ENCODE measurements around the gene ZNF433.
"Not testable (repeated sequence)": the region's sequence is repeated elsewhere in the genome, so short reads cannot be mapped to it uniquely, and the experiment has no call there.

ZNF433 gene

DNA sequence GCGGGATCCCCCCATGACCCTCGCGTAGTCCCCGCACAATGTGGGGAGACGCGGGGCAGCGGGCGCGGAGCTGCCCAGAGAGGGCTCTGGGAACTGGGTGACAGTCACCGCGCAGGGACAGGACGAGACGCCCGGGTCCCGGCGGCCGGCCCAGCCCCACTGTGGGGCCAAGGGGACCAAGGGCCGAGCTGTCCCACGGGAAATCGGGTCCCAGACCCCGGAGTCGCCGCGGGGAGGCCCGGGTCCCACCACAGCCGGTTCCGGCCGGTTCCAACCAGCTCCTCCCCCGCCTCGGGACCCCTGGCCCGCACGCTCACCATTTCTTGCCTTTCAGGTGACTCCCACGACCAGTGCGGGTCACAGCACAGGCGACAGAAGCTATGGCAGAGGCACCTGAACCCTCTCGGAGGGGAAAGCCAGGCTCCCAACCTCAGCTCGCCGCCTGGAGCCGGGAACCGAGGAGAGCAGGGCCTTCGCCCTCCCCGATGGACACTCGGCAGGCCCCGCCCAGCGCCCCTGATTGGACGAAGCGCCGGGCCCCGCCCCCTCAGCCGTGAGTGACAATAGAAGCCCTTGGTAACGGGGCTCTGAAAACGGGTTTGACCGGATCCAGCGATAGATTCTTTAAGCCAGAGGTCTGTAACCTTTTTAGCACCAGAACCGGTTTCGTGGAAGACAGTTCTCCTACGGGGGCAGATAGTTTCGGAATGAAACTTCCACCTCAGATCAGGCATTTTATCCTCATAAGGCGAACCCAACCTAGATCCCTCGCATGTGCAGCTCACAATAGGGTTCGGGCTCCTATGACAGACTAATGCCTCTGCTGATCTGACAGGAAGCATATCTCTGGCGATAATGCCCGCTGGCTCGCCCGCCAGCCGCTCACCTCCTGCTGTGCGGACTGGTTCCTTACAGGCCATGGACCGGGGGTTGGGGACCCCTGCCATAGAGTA lies at the start of gene ZNF433:
TSS of gene ZNF433 (minus strand) at position 460 of the 953 bp plus-strand sequence. CDS start at position 320, 140 bp downstream.
- peak within 1 kb of the TSS; percentile 52 to 97 (median 96) for H3K9ac ChIP-seq (ENCODE audit: low read length in 5 of 5)

DNA sequence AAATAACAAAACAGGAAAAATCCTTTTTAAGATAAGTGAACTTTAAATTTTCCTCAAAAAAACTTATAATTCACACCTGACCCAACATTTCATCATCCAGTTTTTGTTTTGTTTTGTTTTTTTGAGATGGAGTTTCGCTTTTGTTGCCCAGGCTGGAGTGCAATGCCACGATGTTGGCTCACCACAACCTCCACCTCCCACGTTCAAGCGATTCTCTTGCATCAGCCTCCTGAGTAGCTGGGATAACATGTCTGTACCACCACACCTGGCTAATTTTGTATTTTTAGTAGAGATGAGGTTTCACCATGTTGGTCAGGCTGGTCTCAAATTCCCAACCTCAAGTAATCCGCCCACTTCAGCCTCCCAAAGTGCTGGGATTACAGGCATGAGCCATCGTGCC lies 47.9 kb upstream of the ZNF433 start:
- not testable (repeated sequence) for H3K27me3 ChIP-seq (ENCODE audit: control insufficient read depth in 5 of 5, insufficient read depth in 4 of 5, low read length in 5 of 5); H3K4me1 ChIP-seq (ENCODE audit: control insufficient read depth in 5 of 5, insufficient read depth in 5 of 5, low read length in 5 of 5); H3K27ac ChIP-seq (ENCODE audit: low read depth, low read length); H3K9ac ChIP-seq (ENCODE audit: low read length in 5 of 5)
- peaks cover 15 to 47% (median 41%) of the 10 kb centered on the region in 5 donors for H3K9me3 ChIP-seq (ENCODE audit: control insufficient read depth in 5 of 5, low read length in 5 of 5)
- H3K4me3 ChIP-seq (ENCODE audit: low read depth in 1 of 5, low read length in 5 of 5): peak overlapping the region in 1 of 5 donors; percentile 16
- peaks cover 0 to 11% (median 3%) of the 10 kb centered on the region in 5 donors for H3K36me3 ChIP-seq (ENCODE audit: control insufficient read depth in 5 of 5, insufficient read depth in 5 of 5, low read length in 5 of 5)

More for the DNA sequence above, at the start of gene ZNF433:
- no peaks in the 10 kb centered on the region for H3K36me3 ChIP-seq (ENCODE audit: control insufficient read depth in 5 of 5, insufficient read depth in 5 of 5, low read length in 5 of 5)
- H3K4me1 ChIP-seq (ENCODE audit: control insufficient read depth in 5 of 5, insufficient read depth in 5 of 5, low read length in 5 of 5): peaks cover 0 to 18% (median 16%) of the 10 kb centered on the region in 5 donors
- no peaks in the 10 kb centered on the region for H3K9me3 ChIP-seq (ENCODE audit: control insufficient read depth in 5 of 5, low read length in 5 of 5)
- H3K27ac ChIP-seq (ENCODE audit: low read depth, low read length): peak within 1 kb of the TSS; percentile 72
- no peaks in the 10 kb centered on the region for H3K27me3 ChIP-seq (ENCODE audit: control insufficient read depth in 5 of 5, insufficient read depth in 4 of 5, low read length in 5 of 5)
- H3K4me3 ChIP-seq (ENCODE audit: low read depth in 1 of 5, low read length in 5 of 5): peak within 1 kb of the TSS; percentile 82 to 96 (median 92)

DNA sequence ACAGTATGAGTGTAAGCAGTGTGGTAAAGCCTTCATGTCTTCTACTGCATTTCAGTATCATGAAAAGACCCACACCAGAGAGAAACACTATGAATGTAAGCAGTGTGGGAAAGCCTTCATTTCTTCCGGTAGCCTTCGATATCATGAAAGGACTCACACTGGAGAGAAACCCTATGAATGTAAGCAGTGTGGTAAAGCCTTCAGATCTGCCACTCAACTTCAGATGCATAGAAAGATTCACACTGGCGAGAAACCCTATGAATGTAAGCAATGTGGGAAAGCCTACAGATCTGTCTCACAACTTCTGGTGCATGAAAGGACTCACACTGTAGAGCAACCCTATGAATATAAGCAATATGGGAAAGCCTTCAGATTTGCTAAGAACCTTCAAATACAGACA lies 41.9 kb upstream of the ZNF433 start:
- no peak overlapping the region for H3K27ac ChIP-seq (ENCODE audit: low read depth, low read length)
- H3K9ac ChIP-seq (ENCODE audit: low read length in 5 of 5): no peak overlapping the region
- peaks cover 0 to 2% (median 0%) of the 10 kb centered on the region in 5 donors for H3K4me1 ChIP-seq (ENCODE audit: control insufficient read depth in 5 of 5, insufficient read depth in 5 of 5, low read length in 5 of 5)
- H3K27me3 ChIP-seq (ENCODE audit: control insufficient read depth in 5 of 5, insufficient read depth in 4 of 5, low read length in 5 of 5): no peaks in the 10 kb centered on the region
- H3K9me3 ChIP-seq (ENCODE audit: control insufficient read depth in 5 of 5, low read length in 5 of 5): peaks cover 66 to 92% (median 83%) of the 10 kb centered on the region in 5 donors
- peak overlapping the region; percentile 42 to 55 (median 45) for H3K4me3 ChIP-seq (ENCODE audit: low read depth in 1 of 5, low read length in 5 of 5)
- H3K36me3 ChIP-seq (ENCODE audit: control insufficient read depth in 5 of 5, insufficient read depth in 5 of 5, low read length in 5 of 5): peaks cover 38 to 55% (median 40%) of the 10 kb centered on the region in 5 donors

DNA sequence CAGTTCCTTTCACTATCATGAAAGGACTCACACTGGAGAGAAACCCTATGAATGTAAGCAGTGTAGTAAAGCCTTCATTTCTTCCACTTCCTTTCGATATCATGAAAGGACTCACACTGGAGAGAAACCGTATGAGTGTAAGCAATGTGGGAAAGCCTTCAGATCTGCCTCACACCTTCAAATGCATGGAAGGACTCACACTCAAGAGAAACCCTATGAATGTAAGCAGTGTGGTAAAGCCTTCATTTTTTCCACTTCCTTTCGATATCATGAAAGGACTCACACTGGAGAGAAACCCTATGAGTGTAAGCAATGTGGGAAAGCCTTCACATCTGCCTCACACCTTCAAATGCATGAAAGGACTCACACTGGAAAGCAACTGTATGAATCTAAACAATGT lies 40.9 kb upstream of the ZNF433 start:
- Histone ChIP-seq H3K9me3 (ENCODE audit: control insufficient read depth in 5 of 5, low read length in 5 of 5) (peaks cover 69 to 97% (median 89%) of the 10 kb centered on the region in 5 donors), H3K36me3 (ENCODE audit: control insufficient read depth in 5 of 5, insufficient read depth in 5 of 5, low read length in 5 of 5) (peaks cover 38 to 53% (median 40%) of the 10 kb centered on the region in 5 donors), H3K4me3 (ENCODE audit: low read depth in 1 of 5, low read length in 5 of 5) (peak overlapping the region; percentile 42 to 55 (median 45))
- not testable (repeated sequence) for H3K27me3 ChIP-seq (ENCODE audit: control insufficient read depth in 5 of 5, insufficient read depth in 4 of 5, low read length in 5 of 5); H3K9ac ChIP-seq (ENCODE audit: low read length in 5 of 5); H3K4me1 ChIP-seq (ENCODE audit: control insufficient read depth in 5 of 5, insufficient read depth in 5 of 5, low read length in 5 of 5); H3K27ac ChIP-seq (ENCODE audit: low read depth, low read length)

DNA sequence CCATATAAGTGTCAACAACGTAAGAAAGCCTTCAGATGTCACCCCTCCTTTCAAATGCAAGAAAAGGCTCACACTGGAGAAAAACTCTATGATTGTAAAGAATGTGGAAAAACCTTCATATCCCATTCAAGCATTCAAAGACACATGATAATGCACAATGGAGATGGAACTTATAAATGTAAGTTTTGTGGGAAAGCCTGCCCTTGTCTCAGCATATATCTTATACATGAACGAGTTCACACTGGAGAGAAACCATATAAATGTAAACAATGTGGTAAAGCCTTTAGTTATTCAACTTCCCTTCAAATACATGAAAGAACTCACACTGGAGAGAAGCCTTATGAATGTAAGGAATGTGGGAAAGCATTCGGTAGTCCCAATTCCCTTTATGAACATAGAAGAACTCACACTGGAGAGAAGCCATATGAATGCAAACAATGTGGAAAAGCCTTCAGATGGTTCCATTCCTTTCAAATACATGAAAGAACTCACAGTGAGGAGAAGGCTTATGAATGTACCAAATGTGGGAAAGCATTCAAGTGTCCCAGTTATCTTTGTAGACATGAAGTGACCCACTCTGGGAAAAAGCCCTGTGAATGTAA lies 40.2 kb upstream of the ZNF433 start:
- Histone ChIP-seq H3K9ac (ENCODE audit: low read length in 5 of 5) (no peak overlapping the region), H3K4me3 (ENCODE audit: low read depth in 1 of 5, low read length in 5 of 5) (peak overlapping the region; percentile 42 to 55 (median 45)), H3K36me3 (ENCODE audit: control insufficient read depth in 5 of 5, insufficient read depth in 5 of 5, low read length in 5 of 5) (peaks cover 38 to 53% (median 40%) of the 10 kb centered on the region in 5 donors), H3K4me1 (ENCODE audit: control insufficient read depth in 5 of 5, insufficient read depth in 5 of 5, low read length in 5 of 5) (peaks cover 0 to 2% (median 0%) of the 10 kb centered on the region in 5 donors), H3K27me3 (ENCODE audit: control insufficient read depth in 5 of 5, insufficient read depth in 4 of 5, low read length in 5 of 5) (no peaks in the 10 kb centered on the region), H3K9me3 (ENCODE audit: control insufficient read depth in 5 of 5, low read length in 5 of 5) (peaks cover 72 to 98% (median 89%) of the 10 kb centered on the region in 5 donors), H3K27ac (ENCODE audit: low read depth, low read length) (no peak overlapping the region)

DNA sequence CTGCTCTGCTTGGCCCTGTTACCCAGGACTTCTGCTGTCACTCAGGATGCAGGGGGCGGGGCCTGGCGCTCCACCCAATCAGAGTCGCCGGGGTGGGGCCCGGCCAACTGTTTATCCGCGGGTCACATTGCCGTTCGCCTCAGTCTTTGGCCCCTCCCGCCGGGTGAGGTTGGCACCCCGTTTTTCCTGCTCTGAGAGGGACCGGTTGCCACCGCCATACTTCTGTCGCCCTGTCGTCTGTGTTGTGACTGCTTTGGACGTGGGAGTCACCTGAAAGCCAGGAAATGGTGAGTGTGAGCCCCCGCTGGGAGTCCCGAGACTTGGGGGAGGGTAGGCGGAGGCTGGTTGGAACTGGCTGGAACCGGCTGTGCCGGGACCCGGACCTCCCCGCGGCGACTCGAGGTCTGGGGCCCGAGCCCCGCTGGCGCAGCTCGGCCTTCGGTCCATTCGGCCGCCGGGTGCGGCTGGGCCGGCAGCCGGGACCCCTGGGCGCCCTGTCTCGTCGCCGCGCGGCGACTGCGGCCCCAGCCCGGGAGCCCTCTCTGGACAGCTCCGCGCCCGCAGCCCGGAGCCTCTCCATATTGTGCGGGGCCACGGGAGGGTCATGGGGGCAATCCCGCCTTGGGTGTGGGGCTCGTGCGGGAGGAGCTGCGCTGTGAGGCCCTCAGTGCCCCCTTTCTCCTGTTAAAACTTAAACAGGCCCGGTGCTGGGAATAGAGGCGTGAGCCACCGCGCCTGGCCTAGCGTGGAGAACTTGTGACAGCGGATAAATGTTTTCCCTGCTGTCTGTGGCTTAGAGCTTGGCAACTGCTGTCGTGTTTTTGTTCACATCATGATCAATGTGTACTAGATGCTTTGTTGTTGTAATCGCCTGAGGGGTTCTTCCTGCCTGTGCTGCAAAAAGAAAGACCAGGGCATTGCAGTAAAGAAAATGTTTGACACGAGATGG lies 29.4 kb upstream of the ZNF433 start, which contains the start of gene ZNF844:
TSS of gene ZNF844 (plus strand) at position 142 of the 949 bp plus-strand sequence. CDS start at position 285, 143 bp downstream.
- Histone ChIP-seq H3K36me3 (ENCODE audit: control insufficient read depth in 5 of 5, insufficient read depth in 5 of 5, low read length in 5 of 5) (peaks cover 0 to 4% (median 0%) of the 10 kb centered on the region in 5 donors), H3K4me1 (ENCODE audit: control insufficient read depth in 5 of 5, insufficient read depth in 5 of 5, low read length in 5 of 5) (peaks cover 1 to 17% (median 17%) of the 10 kb centered on the region in 5 donors), H3K27me3 (ENCODE audit: control insufficient read depth in 5 of 5, insufficient read depth in 4 of 5, low read length in 5 of 5) (no peaks in the 10 kb centered on the region), H3K27ac (ENCODE audit: low read depth, low read length) (peak within 1 kb of the TSS; percentile 83), H3K9ac (ENCODE audit: low read length in 5 of 5) (peak within 1 kb of the TSS; percentile 75 to 92 (median 84)), H3K4me3 (ENCODE audit: low read depth in 1 of 5, low read length in 5 of 5) (peak within 1 kb of the TSS; percentile 77 to 97 (median 95)), H3K9me3 (ENCODE audit: control insufficient read depth in 5 of 5, low read length in 5 of 5) (peaks cover 4 to 13% (median 6%) of the 10 kb centered on the region in 5 donors)

DNA sequence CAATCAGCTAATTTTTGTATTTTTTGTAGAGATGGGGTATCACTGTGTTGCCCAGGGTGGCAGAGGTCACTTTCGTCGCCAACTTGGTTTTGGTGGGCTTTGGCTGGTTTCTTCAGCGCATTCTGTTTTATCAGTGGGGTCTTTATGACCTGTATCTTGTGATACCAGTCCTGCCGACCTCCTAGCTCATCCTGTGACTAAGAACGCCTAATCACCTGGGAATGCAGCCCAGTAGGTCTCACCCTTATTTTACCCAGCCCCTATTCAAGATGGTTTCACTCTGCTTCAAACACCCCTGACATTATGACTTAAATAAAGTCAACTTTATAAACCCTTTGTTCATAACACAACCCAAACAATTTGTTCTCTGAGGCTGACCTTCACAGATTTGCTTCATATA lies 20.3 kb upstream of the ZNF433 start:
- Histone ChIP-seq H3K9me3 (ENCODE audit: control insufficient read depth in 5 of 5, low read length in 5 of 5) (no peaks in the 10 kb centered on the region), H3K4me1 (ENCODE audit: control insufficient read depth in 5 of 5, insufficient read depth in 5 of 5, low read length in 5 of 5) (peaks cover 0 to 22% (median 18%) of the 10 kb centered on the region in 5 donors), H3K27ac (ENCODE audit: low read depth, low read length) (no peak overlapping the region), H3K36me3 (ENCODE audit: control insufficient read depth in 5 of 5, insufficient read depth in 5 of 5, low read length in 5 of 5) (no peaks in the 10 kb centered on the region), H3K27me3 (ENCODE audit: control insufficient read depth in 5 of 5, insufficient read depth in 4 of 5, low read length in 5 of 5) (no peaks in the 10 kb centered on the region), H3K4me3 (ENCODE audit: low read depth in 1 of 5, low read length in 5 of 5) (no peak overlapping the region), H3K9ac (ENCODE audit: low read length in 5 of 5) (no peak overlapping the region)

DNA sequence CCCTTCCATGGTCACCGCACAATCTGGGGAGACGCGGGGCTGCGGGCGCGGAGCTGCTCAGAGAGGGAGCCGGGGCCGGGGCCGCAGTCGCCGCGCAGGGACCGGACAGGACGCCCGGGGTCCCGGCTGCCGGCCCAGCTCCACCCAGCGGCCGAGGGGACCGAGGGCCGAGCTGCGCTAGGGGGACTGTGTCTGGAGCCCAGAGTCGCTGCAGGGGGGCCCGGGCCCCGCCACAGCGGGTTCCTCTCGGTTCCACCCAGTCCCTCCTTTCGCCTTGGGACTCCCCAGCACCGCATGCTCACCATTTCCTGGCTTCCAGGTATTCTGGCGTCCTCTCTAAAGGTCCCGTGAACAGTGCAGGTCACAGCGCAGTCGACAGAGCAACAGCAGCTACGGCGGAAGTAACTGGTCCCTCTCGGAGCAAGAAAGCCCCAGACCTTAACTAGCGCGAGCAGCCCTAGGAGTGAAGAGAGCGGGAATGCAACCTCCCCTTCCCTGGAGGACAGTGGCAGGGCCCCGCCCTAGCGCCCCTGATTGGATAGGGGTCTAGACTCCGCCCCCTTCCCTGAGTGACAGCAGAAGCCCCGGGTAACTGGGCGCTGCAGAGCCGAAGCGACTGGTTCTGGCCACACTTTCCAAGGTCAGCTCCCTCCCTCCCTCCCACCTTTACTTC lies 17.2 kb upstream of the ZNF433 start, which contains the start of gene ZNF878:
TSS of gene ZNF878 (minus strand) at position 465 of the 673 bp plus-strand sequence. CDS start at position 305, 160 bp downstream.
- Histone ChIP-seq H3K36me3 (ENCODE audit: control insufficient read depth in 5 of 5, insufficient read depth in 5 of 5, low read length in 5 of 5) (no peaks in the 10 kb centered on the region), H3K9me3 (ENCODE audit: control insufficient read depth in 5 of 5, low read length in 5 of 5) (no peaks in the 10 kb centered on the region), H3K9ac (ENCODE audit: low read length in 5 of 5) (peak within 1 kb of the TSS; percentile 3 to 80 (median 66)), H3K27me3 (ENCODE audit: control insufficient read depth in 5 of 5, insufficient read depth in 4 of 5, low read length in 5 of 5) (no peaks in the 10 kb centered on the region), H3K4me1 (ENCODE audit: control insufficient read depth in 5 of 5, insufficient read depth in 5 of 5, low read length in 5 of 5) (peaks cover 0 to 18% (median 17%) of the 10 kb centered on the region in 5 donors), H3K4me3 (ENCODE audit: low read depth in 1 of 5, low read length in 5 of 5) (peak within 1 kb of the TSS; percentile 63 to 90 (median 85)), H3K27ac (ENCODE audit: low read depth, low read length) (no peak within 1 kb of the TSS)
